ENCODE data around the gene ARNT2.

The ARNT2 gene

GRCh38 chr15:80439140-80439539 is 35.0 kb downstream of the ARNT2 start:
- Histone ChIP-seq H3K4me3 (ENCODE audit: low read depth, low read length, poor library complexity, severe bottlenecking) (no peak overlapping the region), H3K4me2 (ENCODE audit: low read length) (no peak overlapping the region), H3K9me2 (ENCODE audit: low read depth, low read length) (no peaks in the 10 kb centered on the region), H3K27me3 (ENCODE audit: insufficient read depth, low read length) (peaks cover 7% of the 10 kb centered on the region; the same call in 1 of the 2 replicates), H3K9me3 (ENCODE audit: low read length) (no peaks in the 10 kb centered on the region), H4K20me1 (ENCODE audit: insufficient read depth, low read length) (no peaks in the 10 kb centered on the region), H3K9ac (ENCODE audit: low read length) (no peak overlapping the region), H3K79me2 (ENCODE audit: insufficient read depth, low read length) (no peaks in the 10 kb centered on the region), H3K4me1 (ENCODE audit: insufficient read depth, low read length, severe bottlenecking) (no peaks in the 10 kb centered on the region), H3K36me3 (ENCODE audit: insufficient read depth, low read length) (no peaks in the 10 kb centered on the region), H3F3A (ENCODE audit: insufficient read depth, low read length) (no peaks in the 10 kb centered on the region), H2AFZ (ENCODE audit: low read length) (no peak overlapping the region), H3K27ac (ENCODE audit: low read depth, low read length, poor library complexity, severe bottlenecking) (no peak overlapping the region)
- TF ChIP-seq EZH2 (IDR thresholded peaks at IDR 0.05; ENCODE audit: borderline replicate concordance, low read length) (no peak), CTCF (IDR thresholded peaks at IDR 0.05; ENCODE audit: low read length) (no peak)

- Histone ChIP-seq H4K20me1 (ENCODE audit: insufficient read depth, low read length) (no peaks in the 10 kb centered on the region), H3K9me3 (ENCODE audit: low read length) (no peaks in the 10 kb centered on the region), H3K4me2 (ENCODE audit: low read length) (no peak overlapping the region), H3K27ac (ENCODE audit: low read depth, low read length, poor library complexity, severe bottlenecking) (no peak overlapping the region), H3K27me3 (ENCODE audit: insufficient read depth, low read length) (peaks cover 7% of the 10 kb centered on the region; the same call in 1 of the 2 replicates), H3K9ac (ENCODE audit: low read length) (no peak overlapping the region), H3K36me3 (ENCODE audit: insufficient read depth, low read length) (no peaks in the 10 kb centered on the region), H3K4me1 (ENCODE audit: insufficient read depth, low read length, severe bottlenecking) (no peaks in the 10 kb centered on the region), H3K4me3 (ENCODE audit: low read depth, low read length, poor library complexity, severe bottlenecking) (no peak overlapping the region), H3K79me2 (ENCODE audit: insufficient read depth, low read length) (no peaks in the 10 kb centered on the region), H2AFZ (ENCODE audit: low read length) (no peak overlapping the region), H3K9me2 (ENCODE audit: low read depth, low read length) (no peaks in the 10 kb centered on the region), H3F3A (ENCODE audit: insufficient read depth, low read length) (no peaks in the 10 kb centered on the region)
- TF ChIP-seq EZH2 (IDR thresholded peaks at IDR 0.05; ENCODE audit: borderline replicate concordance, low read length) = no peak
- no peak for TF ChIP-seq CTCF (IDR thresholded peaks at IDR 0.05; ENCODE audit: low read length)
Measured at GRCh38 chr15:80440024-80440423, 35.8 kb downstream of the ARNT2 start.

- H3K36me3 ChIP-seq (ENCODE audit: insufficient read depth, low read length) = no peaks in the 10 kb centered on the region
- H4K20me1 ChIP-seq (ENCODE audit: insufficient read depth, low read length) = no peaks in the 10 kb centered on the region
- H3K9me3 ChIP-seq (ENCODE audit: low read length) = no peaks in the 10 kb centered on the region
- no peak overlapping the region for H3K4me3 ChIP-seq (ENCODE audit: low read depth, low read length, poor library complexity, severe bottlenecking)
- no peak overlapping the region for H3K4me2 ChIP-seq (ENCODE audit: low read length)
- no peaks in the 10 kb centered on the region for H3F3A ChIP-seq (ENCODE audit: insufficient read depth, low read length)
- no peaks in the 10 kb centered on the region for H3K9me2 ChIP-seq (ENCODE audit: low read depth, low read length)
- no peaks in the 10 kb centered on the region for H3K79me2 ChIP-seq (ENCODE audit: insufficient read depth, low read length)
- H3K27me3 ChIP-seq (ENCODE audit: insufficient read depth, low read length) = peaks cover 7% of the 10 kb centered on the region; the same call in 1 of the 2 replicates
- no peak overlapping the region for H3K27ac ChIP-seq (ENCODE audit: low read depth, low read length, poor library complexity, severe bottlenecking)
- no peak overlapping the region for H2AFZ ChIP-seq (ENCODE audit: low read length)
- TF ChIP-seq EZH2 (IDR thresholded peaks at IDR 0.05; ENCODE audit: borderline replicate concordance, low read length) = no peak
- no peak for TF ChIP-seq CTCF (IDR thresholded peaks at IDR 0.05; ENCODE audit: low read length)
- no peaks in the 10 kb centered on the region for H3K4me1 ChIP-seq (ENCODE audit: insufficient read depth, low read length, severe bottlenecking)
- H3K9ac ChIP-seq (ENCODE audit: low read length) = no peak overlapping the region
Measured at GRCh38 chr15:80441041-80441440, 36.9 kb downstream of the ARNT2 start.

Data from OCI-LY1 (cell line).